IPS DF 6.9 (cell line): ENCODE measurements around the gene TMEM114.

Experiments
- DNase-seq: peaks from one replicate; pipeline ENCODE4 v3.0.0-alpha.2; 2013; ENCODE audit warnings: low read depth, low spot score
- H3K27ac ChIP-seq: one replicate; pipeline ENCODE4 v1.5.1; 2013; ENCODE audit warnings: low read length, control low read depth
- H3K27me3 ChIP-seq: 2 replicates; pipeline ENCODE4 v1.6.1; 2013; ENCODE audit warnings: mild to moderate bottlenecking, low read length; ENCODE audit not compliant: control insufficient read depth, insufficient read depth
- H3K36me3 ChIP-seq: 2 replicates; pipeline ENCODE4 v1.6.1; 2013; ENCODE audit warnings: low read length; ENCODE audit not compliant: control insufficient read depth, insufficient read depth
- H3K4me1 ChIP-seq: 2 replicates; pipeline ENCODE4 v1.6.1; 2013; ENCODE audit warnings: low read length; ENCODE audit not compliant: control insufficient read depth, insufficient read depth
- H3K4me3 ChIP-seq: 2 replicates; pipeline ENCODE4 v1.5.1; 2013; ENCODE audit warnings: mild to moderate bottlenecking, low read length
- H3K9me3 ChIP-seq: 2 replicates; pipeline ENCODE4 v1.6.1; 2013; ENCODE audit warnings: low read length, inconsistent platforms; ENCODE audit not compliant: control insufficient read depth, insufficient read depth
- WGBS: extraction: QIAGEN DNeasy Blood & Tissue Kit; methylation state at CpG from one replicate; pipeline ENCODE4 v1.1.7; 2013; ENCODE audit warnings: mixed read lengths, missing lambda C conversion rate; ENCODE audit not compliant: insufficient read length, insufficient coverage; 5-methylcytosine and 5-hydroxymethylcytosine counted together

Gene TMEM114

DNA sequence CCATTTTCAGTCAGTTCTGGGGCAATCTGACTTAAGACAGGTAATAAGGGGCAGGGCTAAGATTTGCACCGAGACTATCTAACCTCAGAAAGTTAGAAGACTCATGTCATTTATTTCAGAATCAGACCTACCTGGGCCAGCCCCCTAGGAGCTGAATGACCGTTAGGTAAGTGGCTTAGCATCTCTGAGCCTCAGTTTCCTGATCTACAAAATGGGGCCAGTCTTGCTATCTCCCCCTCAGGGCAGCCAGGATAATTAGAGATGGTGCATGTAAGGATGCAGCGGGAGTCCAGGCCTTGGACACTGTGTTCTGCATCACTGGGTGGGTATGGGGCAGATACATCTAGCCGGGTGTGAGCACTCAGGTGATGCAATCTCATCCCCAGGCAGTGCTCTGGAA, 20.8 kb upstream of the TMEM114 start:
- DNase-seq, result no peak
- no peaks in the 10 kb centered on the region for H3K4me1 ChIP-seq
- H3K27me3 ChIP-seq, result no peaks in the 10 kb centered on the region
- H3K4me3 ChIP-seq, result no peak overlapping the region
- no CpG with 5 or more reads among the region's 4 CpGs for WGBS
- H3K9me3 ChIP-seq, result no peaks in the 10 kb centered on the region
- H3K27ac ChIP-seq, result no peak overlapping the region
- no peaks in the 10 kb centered on the region for H3K36me3 ChIP-seq

GRCh38 chr16:8607214-8607613, 16.9 kb upstream of the TMEM114 start:
- no CpG with 5 or more reads among the region's 9 CpGs for WGBS
- Histone ChIP-seq H3K9me3 (no peaks in the 10 kb centered on the region), H3K36me3 (no peaks in the 10 kb centered on the region), H3K4me3 (no peak overlapping the region), H3K27me3 (no peaks in the 10 kb centered on the region), H3K4me1 (no peaks in the 10 kb centered on the region), H3K27ac (no peak overlapping the region)
- no peak for DNase-seq

- Histone ChIP-seq H3K36me3 (no peaks in the 10 kb centered on the region), H3K9me3 (no peaks in the 10 kb centered on the region), H3K27ac (no peak overlapping the region), H3K27me3 (no peaks in the 10 kb centered on the region), H3K4me3 (no peak overlapping the region), H3K4me1 (no peaks in the 10 kb centered on the region)
- DNase-seq, result no peak
Observed at GRCh38 chr16:8605554-8605953, 15.2 kb upstream of the TMEM114 start.

- Histone ChIP-seq H3K36me3 (no peaks in the 10 kb centered on the region), H3K27ac (no peak overlapping the region)
- WGBS, result no CpG with 5 or more reads among the region's 11 CpGs
Observed at GRCh38 chr16:8600144-8600775, 9.9 kb upstream of the TMEM114 start.

GRCh38 chr16:8596581-8596980, 6.3 kb upstream of the TMEM114 start:
- no CpG with 5 or more reads among the region's 1 CpG for WGBS
- DNase-seq, result no peak
- H3K36me3 ChIP-seq, result no peaks in the 10 kb centered on the region
- no peaks in the 10 kb centered on the region for H3K9me3 ChIP-seq
- H3K4me1 ChIP-seq, result no peaks in the 10 kb centered on the region; the same call in 1 of the 2 replicates
- no peaks in the 10 kb centered on the region; the same call in 1 of the 2 replicates for H3K27me3 ChIP-seq
- H3K4me3 ChIP-seq, result no peak overlapping the region
- no peak overlapping the region for H3K27ac ChIP-seq

More at GRCh38 chr16:8600144-8600775, 9.9 kb upstream of the TMEM114 start:
- Histone ChIP-seq H3K27me3 (no peaks in the 10 kb centered on the region), H3K4me3 (no peak overlapping the region), H3K9me3 (no peaks in the 10 kb centered on the region), H3K4me1 (no peaks in the 10 kb centered on the region; the same call in 1 of the 2 replicates)
- DNase-seq, result no peak

DNA sequence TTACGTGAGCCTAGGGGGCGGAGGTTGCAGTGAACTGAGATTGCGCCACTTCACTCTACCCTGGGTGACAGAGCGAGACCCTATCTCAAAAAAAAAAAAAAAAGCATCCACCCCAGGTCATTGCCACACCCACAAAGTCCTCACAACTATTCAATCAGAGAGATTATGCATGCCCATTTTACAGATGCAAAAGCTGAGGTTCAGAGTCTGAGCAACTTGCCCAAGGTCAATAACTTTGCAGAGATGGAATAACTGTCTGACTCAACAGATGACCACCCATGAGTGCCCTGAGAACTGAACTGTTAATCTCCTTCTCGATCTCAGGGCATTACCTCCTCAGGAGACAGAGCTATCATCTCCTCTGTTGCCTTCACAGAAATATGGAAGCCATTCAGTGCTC, 5.5 kb upstream of the TMEM114 start:
- no CpG with 5 or more reads among the region's 5 CpGs for WGBS
- Histone ChIP-seq H3K36me3 (no peaks in the 10 kb centered on the region), H3K9me3 (no peaks in the 10 kb centered on the region), H3K27ac (no peak overlapping the region), H3K4me3 (no peak overlapping the region), H3K27me3 (peaks cover 2% of the 10 kb centered on the region; the same call in 1 of the 2 replicates), H3K4me1 (no peaks in the 10 kb centered on the region; the same call in 1 of the 2 replicates)
- DNase-seq, result no peak

GRCh38 chr16:8594149-8594666, 3.9 kb upstream of the TMEM114 start:
- DNase-seq, result no peak
- Histone ChIP-seq H3K9me3 (no peaks in the 10 kb centered on the region), H3K36me3 (no peaks in the 10 kb centered on the region), H3K27ac (no peak overlapping the region), H3K4me1 (peaks cover 3% of the 10 kb centered on the region; the same call in 1 of the 2 replicates), H3K27me3 (peaks cover 16% of the 10 kb centered on the region), H3K4me3 (no peak overlapping the region)
- no CpG with 5 or more reads among the region's 9 CpGs for WGBS

GRCh38 chr16:8591451-8591850, 1.1 kb upstream of the TMEM114 start:
- H3K36me3 ChIP-seq, result no peaks in the 10 kb centered on the region
- H3K9me3 ChIP-seq, result no peaks in the 10 kb centered on the region
- DNase-seq, result no peak
- H3K4me1 ChIP-seq, result peaks cover 3% of the 10 kb centered on the region; the same call in 1 of the 2 replicates
- H3K27me3 ChIP-seq, result peaks cover 20% of the 10 kb centered on the region
- no peak overlapping the region for H3K4me3 ChIP-seq
- WGBS, result 100% methylated on average over 1 of the region's 3 CpGs
- no peak overlapping the region for H3K27ac ChIP-seq

GRCh38 chr16:8590811-8591210, 500 bp upstream of the TMEM114 start:
- Histone ChIP-seq H3K36me3 (no peaks in the 10 kb centered on the region), H3K4me1 (peaks cover 3% of the 10 kb centered on the region; the same call in 1 of the 2 replicates), H3K4me3 (no peak overlapping the region), H3K9me3 (no peaks in the 10 kb centered on the region), H3K27me3 (peaks cover 20% of the 10 kb centered on the region), H3K27ac (no peak overlapping the region)
- WGBS, result 100% methylated on average over 1 of the region's 3 CpGs
- no peak for DNase-seq

DNA sequence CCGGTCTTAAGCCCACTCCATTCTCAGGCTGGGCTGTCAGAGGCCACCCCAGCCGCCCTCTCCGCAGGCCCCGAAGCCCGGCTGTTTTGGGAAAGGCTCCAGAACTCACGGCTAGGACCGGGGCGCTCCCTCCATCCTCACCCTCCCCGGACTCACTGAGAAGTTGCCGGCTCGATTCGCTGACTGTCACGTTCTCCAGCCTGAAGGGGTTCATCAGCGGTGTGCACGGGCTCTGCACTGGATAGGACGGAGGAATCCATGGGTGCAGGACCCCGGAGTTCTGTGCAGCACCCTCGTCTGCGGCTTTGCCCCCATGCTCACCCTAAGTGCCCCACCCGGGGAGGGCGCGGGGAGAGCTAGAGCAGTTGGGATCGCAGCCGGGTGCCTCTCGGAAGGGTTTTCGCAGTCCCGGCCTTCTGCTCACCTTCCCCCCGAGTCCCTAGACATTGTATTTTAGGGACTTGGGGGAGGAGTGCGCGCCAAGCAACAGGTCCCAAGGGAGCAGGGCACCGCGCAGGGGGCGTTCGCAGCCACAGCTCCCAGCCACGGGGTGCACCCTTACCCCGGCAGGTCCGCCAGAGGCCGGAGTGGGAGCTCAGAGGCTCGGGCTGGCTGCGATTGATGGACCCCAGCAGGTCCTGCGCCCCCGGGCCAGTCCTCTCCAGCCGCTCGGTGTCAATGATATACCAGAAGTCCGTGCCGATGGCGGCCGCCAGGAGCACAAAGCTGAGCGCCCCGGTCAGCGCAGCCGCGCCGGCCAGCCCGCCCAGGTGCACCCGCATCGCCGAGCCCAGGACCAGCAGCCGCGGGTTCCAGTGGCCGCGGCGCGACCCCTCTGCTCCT, 1.0 kb downstream of the TMEM114 start:
- Histone ChIP-seq H3K27me3 (peaks cover 20% of the 10 kb centered on the region), H3K9me3 (no peaks in the 10 kb centered on the region), H3K36me3 (no peaks in the 10 kb centered on the region), H3K4me3 (peak overlapping the region; percentile 28; the same call in 1 of the 2 replicates), H3K27ac (no peak overlapping the region), H3K4me1 (peaks cover 3% of the 10 kb centered on the region; the same call in 1 of the 2 replicates)
- no CpG with 5 or more reads among the region's 64 CpGs for WGBS
- no peak for DNase-seq
